ENCODE data around the gene TMEM203. TPM values are rescaled to one million over a fixed set of nuclear protein-coding genes. Genes with fewer than 3 reads are reported as not detected.

TMEM203 gene
- total RNA-seq, 1 donor from 2014 or later: 28.2 TPM

GRCh38 chr9:137242269-137243203, 37.1 kb upstream of the TMEM203 start:
- intact Hi-C loops (cut with micrococcal nuclease): loop anchor here (5.0 kb wide), 2 partner anchors 35 to 450 kb away; partner anchors contain the start of genes NDOR1, TMEM141 and TMEM203

- intact Hi-C loops (cut with micrococcal nuclease): loop anchor here (1.0 to 5.0 kb wide), 6 partner anchors 14 to 449 kb away; partner anchors contain the start of genes ANAPC2, MAN1B1, NDOR1 and NELFB
Measured at GRCh38 chr9:137241490-137242268, 36.2 kb upstream of the TMEM203 start.

DNA sequence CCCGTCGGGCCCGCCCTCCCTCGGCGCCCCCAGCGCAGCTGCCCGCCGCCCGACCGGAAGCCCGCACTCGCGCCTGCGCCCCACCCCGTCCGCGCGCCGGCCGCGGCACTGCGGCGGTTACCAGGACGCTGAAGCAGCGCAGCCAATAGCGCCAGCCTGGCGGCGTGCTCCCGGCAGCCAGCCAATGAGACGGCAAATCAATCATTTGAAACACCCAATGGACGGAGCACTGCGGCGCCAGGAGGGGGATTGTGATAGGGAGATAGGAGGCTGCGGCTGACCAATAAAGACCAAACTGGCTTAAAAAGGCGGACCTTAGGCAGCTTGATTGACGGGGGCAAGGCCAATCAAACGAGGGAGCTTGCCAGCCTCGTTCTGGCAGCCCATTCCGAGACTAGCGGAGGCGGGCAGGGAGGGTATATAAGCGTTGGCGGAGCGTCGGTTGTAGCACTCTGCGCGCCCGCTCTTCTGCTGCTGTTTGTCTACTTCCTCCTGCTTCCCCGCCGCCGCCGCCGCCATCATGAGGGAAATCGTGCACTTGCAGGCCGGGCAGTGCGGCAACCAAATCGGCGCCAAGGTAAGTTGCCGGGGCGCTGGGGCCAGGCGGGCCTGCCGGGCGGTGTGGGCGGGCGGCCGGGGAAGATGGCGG, 35.5 kb upstream of the TMEM203 start, which contains the start of gene TUBB4B:
Gene TUBB4B (plus strand): TSS at position 447 of the 649 bp plus-strand sequence. CDS start 74 bp downstream, at position 521.
- intact Hi-C loops (cut with micrococcal nuclease): loop anchor here (1.0 to 5.0 kb wide), 6 partner anchors 14 to 449 kb away; partner anchors contain the start of genes ANAPC2, MAN1B1, NDOR1 and NELFB

DNA sequence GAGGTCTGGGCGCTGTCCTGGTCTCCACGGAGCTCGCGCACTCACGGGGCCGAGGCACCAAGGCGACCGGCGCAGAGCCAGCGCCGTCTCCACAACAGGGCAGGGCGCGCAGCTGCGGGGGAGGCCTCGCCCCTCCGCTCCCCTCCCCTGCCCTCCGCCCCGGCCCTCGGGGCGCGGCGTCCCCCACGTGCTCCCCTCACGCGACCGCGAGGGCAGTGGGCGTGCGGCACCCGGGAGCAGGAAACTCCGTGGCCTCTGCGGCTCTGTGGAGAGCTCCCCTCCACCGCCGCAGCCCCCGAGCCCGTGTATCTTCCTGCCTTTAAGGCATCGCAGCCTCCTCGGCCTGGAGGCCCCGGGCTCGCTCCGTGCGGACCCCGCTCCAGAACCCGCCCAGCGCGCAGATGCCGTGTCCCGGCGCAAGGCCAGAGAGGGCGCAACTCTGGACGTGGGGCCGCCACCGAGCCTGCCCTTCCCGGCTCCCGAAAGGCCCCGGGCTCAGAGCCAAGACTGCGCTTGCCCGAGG, 34.9 kb upstream of the TMEM203 start:
- intact Hi-C loops (cut with micrococcal nuclease): loop anchor here (2.0 to 5.0 kb wide), 3 partner anchors 33 to 448 kb away; partner anchors contain the start of genes ANAPC2, NDOR1, SSNA1 and TMEM141

- intact Hi-C loops (cut with micrococcal nuclease): loop anchor here (2.0 to 5.0 kb wide), 3 partner anchors 32 to 447 kb away; partner anchors contain the start of genes ANAPC2, NDOR1, SSNA1 and TMEM141
Measured at GRCh38 chr9:137239541-137240200, 34.2 kb upstream of the TMEM203 start.

DNA sequence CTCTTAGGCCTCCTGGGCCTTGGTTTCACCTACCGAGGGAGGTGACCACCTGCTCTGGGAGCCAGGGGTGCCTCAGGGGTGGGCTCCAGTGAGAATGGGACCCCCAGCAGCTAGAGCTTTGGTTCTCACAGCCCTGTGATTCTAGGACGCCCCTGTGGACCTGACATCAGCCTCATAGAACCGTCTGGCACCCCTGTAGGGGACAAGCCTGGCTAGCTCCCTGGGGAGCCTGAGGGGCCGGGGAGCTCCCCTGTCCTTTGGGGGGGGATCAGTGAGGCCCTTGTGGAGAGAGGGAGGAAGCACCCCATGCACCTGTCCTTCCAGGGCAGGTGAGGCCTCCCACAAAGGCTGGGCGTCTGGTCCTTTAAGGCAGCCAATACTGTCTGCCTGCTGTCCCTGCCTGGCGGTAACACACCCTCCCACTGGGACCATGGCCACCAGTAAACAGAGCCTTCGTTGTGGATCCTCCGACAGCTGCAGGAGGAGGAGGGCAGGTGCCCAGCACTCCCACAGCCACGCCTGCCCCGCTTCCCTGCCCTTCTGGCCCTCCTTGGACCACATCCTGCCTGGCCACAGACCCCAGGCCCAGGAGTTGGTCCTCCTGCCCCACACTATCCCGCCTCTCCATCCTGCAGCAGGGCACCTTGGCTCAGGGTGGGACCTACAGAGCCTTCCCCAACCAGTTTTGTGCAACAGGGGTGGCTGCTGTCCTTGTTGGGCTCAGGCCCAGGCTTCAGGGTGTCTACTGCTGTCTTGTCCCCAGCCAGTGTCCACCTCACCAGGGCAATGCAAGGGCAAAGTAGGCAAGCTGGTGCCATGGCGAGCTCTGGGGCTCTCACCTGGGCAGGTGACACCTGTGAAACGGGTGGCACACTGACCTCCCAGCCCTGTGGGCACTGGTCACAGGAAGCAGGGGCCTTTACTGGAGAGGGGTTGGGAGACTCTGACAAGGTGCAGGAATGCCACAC, 32.6 kb upstream of the TMEM203 start:
- intact Hi-C loops (cut with micrococcal nuclease): no loop called here

- intact Hi-C loops (cut with micrococcal nuclease): loop anchor here (1.0 kb wide), 1 partner anchor 119 kb away; no protein-coding TSS in a partner anchor
Measured at GRCh38 chr9:137236936-137237421, 31.5 kb upstream of the TMEM203 start.

DNA sequence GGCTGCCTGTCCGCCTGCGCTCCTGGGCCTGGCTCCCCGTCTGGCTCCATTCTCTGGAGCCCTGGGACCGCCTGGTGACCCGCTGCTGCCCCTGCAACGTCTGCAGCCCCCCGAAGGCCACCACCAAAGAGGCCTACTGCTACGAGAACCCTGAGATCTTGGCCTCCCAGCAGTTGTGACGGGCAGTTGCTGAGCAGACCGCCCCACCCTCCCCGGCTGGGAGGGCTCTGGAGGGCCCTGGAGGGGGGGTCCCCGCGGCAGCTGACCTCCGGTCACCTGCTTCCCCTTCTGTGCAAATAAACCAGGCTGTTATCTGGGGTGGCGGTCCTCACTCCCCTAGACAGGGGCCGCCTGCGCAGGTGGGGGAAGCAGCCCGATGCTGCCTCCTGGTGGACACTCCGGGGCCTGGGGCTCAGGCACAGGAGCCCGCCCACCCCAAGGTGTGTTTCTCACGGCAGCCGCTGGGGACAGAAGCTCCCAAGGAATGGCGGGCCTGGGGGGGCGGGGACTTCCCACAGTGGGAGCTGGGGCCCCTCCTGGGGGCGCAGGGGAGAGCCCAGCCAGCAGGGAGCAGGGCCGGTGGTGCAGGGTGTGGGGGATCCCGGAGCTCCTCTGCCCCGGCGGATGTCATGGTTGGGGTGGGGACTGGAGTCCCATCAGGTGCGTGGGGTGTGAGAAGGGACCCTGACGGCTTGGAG, 30.9 kb upstream of the TMEM203 start:
- intact Hi-C loops (cut with micrococcal nuclease): loop anchor here (1.0 kb wide), 1 partner anchor 118 kb away; no protein-coding TSS in a partner anchor

DNA sequence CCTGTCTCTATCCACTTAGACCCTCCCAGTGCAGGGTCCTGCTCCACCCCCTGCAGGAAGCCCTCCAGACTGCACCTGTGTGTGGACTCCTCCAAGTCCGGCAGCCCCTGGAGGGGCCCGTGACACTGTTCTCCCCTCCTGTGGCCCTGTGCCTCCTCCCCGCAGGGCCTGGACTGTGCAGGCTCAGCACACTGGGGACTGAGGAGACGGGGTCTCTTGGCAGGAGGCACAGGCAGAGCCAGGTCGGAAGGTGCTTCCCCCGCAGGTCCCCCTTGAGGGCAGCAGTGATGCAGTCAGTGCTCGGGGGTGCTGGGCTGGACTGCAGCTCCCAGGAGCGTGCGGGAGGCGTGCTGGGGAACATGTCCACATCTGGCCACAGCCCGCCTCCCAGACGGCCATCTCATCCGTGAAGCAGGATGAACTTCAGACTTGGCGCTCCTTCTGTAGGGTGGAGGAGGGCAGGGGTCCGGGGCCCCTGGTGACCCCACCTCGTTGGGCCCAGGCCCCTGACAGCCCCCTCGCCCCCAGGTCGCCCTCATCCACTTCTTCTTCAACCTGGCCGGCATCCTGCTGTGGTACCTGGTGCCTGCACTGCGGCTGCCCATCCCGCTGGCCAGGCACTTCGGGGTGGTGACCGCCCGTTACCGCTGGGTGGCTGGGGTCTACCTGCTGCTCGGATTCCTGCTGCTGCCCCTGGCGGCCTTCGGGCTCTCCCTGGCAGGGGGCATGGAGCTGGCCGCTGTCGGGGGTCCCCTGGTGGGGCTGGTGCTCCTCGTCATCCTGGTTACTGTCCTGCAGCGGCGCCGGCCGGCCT, 30.2 kb upstream of the TMEM203 start:
- intact Hi-C loops (cut with micrococcal nuclease): loop anchor here (1.0 kb wide), 1 partner anchor 117 kb away; no protein-coding TSS in a partner anchor

DNA sequence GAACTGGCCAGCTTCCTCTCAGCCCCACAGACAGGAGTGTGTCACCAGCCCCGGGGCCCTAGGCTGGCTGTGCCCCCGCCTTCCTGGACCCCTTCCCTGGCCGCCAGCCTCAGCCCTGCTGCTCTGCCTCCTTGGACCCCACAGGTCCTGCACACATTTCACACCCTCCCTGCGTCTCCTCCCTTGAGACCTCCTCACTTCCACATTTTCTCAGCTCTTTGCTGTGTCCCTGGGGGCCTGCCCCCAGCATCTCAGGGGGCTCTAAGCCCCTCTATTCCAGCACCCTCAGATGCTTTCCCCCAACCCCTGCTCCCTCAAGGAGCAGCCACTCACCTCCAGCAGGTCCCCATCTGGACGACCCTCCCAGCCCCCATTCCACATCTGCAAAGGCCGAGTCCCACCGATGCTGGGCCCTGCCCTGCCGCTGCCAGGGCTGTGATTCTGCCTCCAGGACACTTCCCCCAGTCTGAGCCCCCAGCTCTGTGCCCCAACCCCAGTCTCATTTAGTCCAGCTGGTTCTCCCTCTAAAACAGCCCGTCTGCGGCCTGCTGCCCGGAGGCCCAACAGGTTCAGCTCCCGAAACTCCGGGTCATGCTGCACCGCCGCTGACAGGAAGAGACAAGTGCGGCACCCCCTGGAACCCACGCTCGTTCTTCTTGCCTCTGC, 29.4 kb upstream of the TMEM203 start:
- intact Hi-C loops (cut with micrococcal nuclease): no loop called here

GRCh38 chr9:137234055-137234697, 28.7 kb upstream of the TMEM203 start:
- intact Hi-C loops (cut with micrococcal nuclease): no loop called here

DNA sequence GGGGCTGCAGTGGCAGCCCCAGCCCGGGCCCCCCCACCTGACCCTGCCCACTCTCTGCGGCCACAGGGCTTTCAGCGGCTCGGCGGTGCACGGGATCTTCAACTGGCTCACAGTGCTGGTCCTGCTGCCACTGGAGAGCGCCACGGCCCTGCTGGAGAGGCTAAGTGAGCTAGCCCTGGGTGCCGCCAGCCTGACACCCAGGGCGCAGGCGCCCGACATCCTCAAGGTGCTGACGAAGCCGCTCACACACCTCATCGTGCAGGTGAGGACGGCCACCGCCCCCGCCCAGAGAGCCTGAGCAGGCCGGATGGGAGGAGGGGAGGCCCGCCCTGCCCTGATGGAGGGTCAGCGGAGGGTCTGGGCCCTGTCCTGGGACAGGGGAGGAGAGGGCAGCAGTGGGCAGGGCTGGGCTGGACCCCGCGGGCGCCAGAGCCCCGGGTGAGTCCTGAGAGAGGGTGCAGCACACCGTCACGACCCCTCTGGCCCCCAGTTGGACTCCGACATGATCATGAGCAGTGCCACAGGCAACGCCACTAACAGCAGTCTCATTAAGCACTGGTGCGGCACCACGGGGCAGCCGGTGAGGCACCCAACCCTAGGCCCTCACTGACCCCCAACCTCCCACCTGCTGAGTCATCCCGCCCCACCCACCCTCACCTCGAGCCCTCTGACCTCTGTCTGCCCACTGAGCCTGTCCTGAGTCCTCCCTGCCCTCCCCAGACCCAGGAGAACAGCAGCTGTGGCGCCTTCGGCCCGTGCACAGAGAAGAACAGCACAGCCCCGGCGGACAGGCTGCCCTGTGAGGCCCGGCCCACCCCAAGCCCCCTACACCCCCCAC, 27.9 kb upstream of the TMEM203 start:
- intact Hi-C loops (cut with micrococcal nuclease): no loop called here

GRCh38 chr9:137232510-137232909, 27.1 kb upstream of the TMEM203 start:
- intact Hi-C loops (cut with micrococcal nuclease): no loop called here

DNA sequence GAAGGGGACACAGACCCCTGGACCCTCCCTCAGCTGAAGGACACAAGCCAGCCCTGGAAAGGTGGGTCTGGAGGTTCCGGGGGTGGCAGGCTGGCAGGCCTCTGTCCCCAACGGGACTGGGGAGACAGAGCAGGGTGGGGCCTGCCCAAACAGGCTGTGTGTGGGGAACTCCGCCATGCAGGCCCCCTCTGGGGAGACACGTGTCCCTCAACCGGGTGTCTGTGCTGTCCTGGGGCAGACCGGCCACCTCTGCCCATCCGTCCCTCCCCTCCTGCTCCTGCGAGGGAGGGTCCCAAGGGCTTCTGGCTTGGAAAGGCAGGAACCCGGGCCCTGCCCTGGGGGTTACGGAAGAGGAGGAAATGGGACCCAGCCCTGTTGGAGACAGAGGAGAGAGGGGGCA, 26.7 kb upstream of the TMEM203 start:
- intact Hi-C loops (cut with micrococcal nuclease): no loop called here

DNA sequence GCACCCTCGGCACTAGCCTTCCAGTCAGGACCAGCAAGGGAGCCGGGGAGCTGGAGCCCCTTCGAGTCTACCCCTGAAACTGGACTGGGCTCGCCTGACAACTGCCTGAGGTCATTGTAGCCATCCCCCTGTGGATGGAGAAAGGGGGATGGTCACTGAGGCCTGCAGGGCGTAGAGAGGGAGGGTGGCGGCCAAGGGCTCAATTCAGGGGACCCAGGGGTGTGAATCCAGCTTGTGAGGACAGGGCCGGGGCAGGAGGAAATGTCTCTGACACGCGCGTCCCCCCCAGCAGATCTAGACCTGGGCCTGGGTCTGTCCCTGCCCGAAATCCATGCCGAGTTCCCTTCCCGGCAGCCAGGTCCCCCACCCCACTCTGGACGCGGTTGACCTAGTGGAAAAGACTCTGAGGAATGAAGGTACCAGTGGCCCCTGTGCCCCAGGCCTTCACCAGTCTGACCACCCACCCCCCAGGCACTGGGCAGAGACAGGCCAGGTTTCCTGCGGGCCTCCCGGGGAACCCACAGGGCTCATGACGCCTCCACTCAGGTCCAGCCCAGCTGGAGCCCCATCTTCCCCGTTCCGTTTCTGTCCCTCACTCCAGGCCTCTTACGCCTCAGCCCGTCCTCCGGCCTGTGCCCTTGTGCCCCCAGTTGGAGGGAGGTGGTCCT, 26.1 kb upstream of the TMEM203 start:
- intact Hi-C loops (cut with micrococcal nuclease): no loop called here

All from T-helper 2 cell treated with Interferon-gamma antibody and Interleukin-4, amounts not matched to agents 100 ng/mL and 5 ng/mL, for 36 hours (primary cell).